PC-3 (cell line): ENCODE data around the gene FGFBP3. TPM values are rescaled to one million over a fixed set of nuclear protein-coding genes. Genes with fewer than 3 reads are reported as not detected.

ENCODE experiments used
- ATAC-seq: fragments of 200-7000 bp; cut with Tn5 transposase; 2 replicates; pipeline ENCODE4 v1.9.1; 2020; ENCODE audit warnings: mild to moderate bottlenecking, moderate library complexity
- BruUV-seq: library from RNA; stranded (reverse); fragments of 400-500 nt; replicated peaks from 2 replicates; lab custom pipeline; 2021; lab: Mats Ljungman, UMichigan
- CTCF ChIA-PET: fragments of 300-600 bp; sonication (Branson Sonifier 250); formaldehyde crosslinking; loops from one replicate; lab custom pipeline; 2022; ENCODE audit warnings: antibody characterized with exemption; lab: Charles Lee
- POLR2A ChIA-PET: fragments of 300-600 bp; sonication (Branson Sonifier 250); formaldehyde crosslinking; loops from one replicate; lab custom pipeline; 2022; ENCODE audit warnings: antibody characterized with exemption; ENCODE audit not compliant: unreplicated experiment; lab: Charles Lee
- DNase-seq: peaks from one replicate; pipeline ENCODE4 v3.0.0-alpha.2; 2015
- H2AFZ ChIP-seq: fragments of 300-600 bp; sonication (generic); 2 replicates; pipeline ENCODE4 v1.6.0; 2016; ENCODE audit warnings: antibody characterized with exemption, low read length
- H3F3A ChIP-seq: fragments of 300-600 bp; sonication (generic); one replicate; pipeline ENCODE4 v1.6.0; 2017; ENCODE audit warnings: antibody characterized with exemption, low read length, control low read depth, mild to moderate bottlenecking; ENCODE audit not compliant: unreplicated experiment
- H3K27ac ChIP-seq: fragments of 300-600 bp; sonication (generic); 2 replicates; pipeline ENCODE4 v1.5.1; 2016; ENCODE audit warnings: mild to moderate bottlenecking, low read length
- H3K27me3 ChIP-seq: fragments of 300-600 bp; sonication (generic); 2 replicates; pipeline ENCODE4 v1.6.1; 2016; ENCODE audit warnings: low read length, mixed read lengths
- H3K36me3 ChIP-seq: fragments of 300-600 bp; sonication (generic); 2 replicates; pipeline ENCODE4 v1.6.1; 2016; ENCODE audit warnings: low read depth, mixed run types, low read length, mixed read lengths
- H3K4me1 ChIP-seq: fragments of 300-600 bp; sonication (generic); 2 replicates; pipeline ENCODE4 v1.5.1; 2016; ENCODE audit warnings: low read length; ENCODE audit not compliant: insufficient read depth
- H3K4me2 ChIP-seq: fragments of 300-600 bp; sonication (generic); 2 replicates; pipeline ENCODE4 v1.6.0; 2016; ENCODE audit warnings: low read length
- H3K4me3 ChIP-seq: fragments of 300-600 bp; sonication (generic); 2 replicates; pipeline ENCODE4 v1.5.1; 2016; ENCODE audit warnings: mild to moderate bottlenecking, low read length, mixed read lengths
- H3K79me2 ChIP-seq: fragments of 300-600 bp; sonication (generic); 2 replicates; pipeline ENCODE4 v1.6.1; 2017; ENCODE audit warnings: low read length, mixed read lengths
- H3K9ac ChIP-seq: fragments of 300-600 bp; sonication (generic); 2 replicates; pipeline ENCODE4 v1.6.0; 2016; ENCODE audit warnings: mild to moderate bottlenecking, low read length
- H3K9me2 ChIP-seq: fragments of 300-600 bp; sonication (generic); replicated peaks from 2 replicates; pipeline ENCODE4 v1.6.1; 2016; ENCODE audit warnings: mixed run types, low read length, mixed read lengths
- H3K9me3 ChIP-seq: fragments of 300-600 bp; sonication (generic); 2 replicates; pipeline ENCODE4 v1.6.1; 2016; ENCODE audit warnings: low read length, mixed read lengths
- H4K20me1 ChIP-seq: fragments of 300-600 bp; sonication (generic); 2 replicates; pipeline ENCODE4 v1.6.1; 2016; ENCODE audit warnings: low read length, mixed read lengths
- EZH2 ChIP-seq: fragments of 300-600 bp; sonication (generic); IDR thresholded peaks from one replicate; pipeline ENCODE4 v1.6.1; 2017; ENCODE audit warnings: antibody characterized with exemption, mild to moderate bottlenecking, low read length; ENCODE audit not compliant: unreplicated experiment
- EZH2phosphoT487 ChIP-seq: fragments of 300-600 bp; sonication (generic); IDR thresholded peaks from 2 replicates; pipeline ENCODE4 v1.6.1; 2018; ENCODE audit warnings: mild to moderate bottlenecking, antibody characterized with exemption, low read length, borderline replicate concordance
- intact Hi-C: fragments of 100-400 bp; cut with micrococcal nuclease; formaldehyde crosslinking; loops from 2 replicates; pipeline ENCODE4 v1.9.0; 2023
- total RNA-seq: library from RNA; depleted of rRNA; stranded (reverse); fragments of >200 nt; gene quantifications from 2 replicates; pipeline ENCODE4 v1.2.3, GENCODE V29; 2014
- TF ChIP-seq, protein P1 (sequence below): fragments of 300-600 bp; sonication (generic); conservative IDR thresholded peaks from 2 replicates; pipeline ENCODE4 v1.5.1; 2017; ENCODE audit warnings: antibody characterized with exemption, low read depth, mild to moderate bottlenecking, low read length

FGFBP3 gene
- total RNA-seq, 1 experiment from 2014 or later: 1.2 TPM

DNA sequence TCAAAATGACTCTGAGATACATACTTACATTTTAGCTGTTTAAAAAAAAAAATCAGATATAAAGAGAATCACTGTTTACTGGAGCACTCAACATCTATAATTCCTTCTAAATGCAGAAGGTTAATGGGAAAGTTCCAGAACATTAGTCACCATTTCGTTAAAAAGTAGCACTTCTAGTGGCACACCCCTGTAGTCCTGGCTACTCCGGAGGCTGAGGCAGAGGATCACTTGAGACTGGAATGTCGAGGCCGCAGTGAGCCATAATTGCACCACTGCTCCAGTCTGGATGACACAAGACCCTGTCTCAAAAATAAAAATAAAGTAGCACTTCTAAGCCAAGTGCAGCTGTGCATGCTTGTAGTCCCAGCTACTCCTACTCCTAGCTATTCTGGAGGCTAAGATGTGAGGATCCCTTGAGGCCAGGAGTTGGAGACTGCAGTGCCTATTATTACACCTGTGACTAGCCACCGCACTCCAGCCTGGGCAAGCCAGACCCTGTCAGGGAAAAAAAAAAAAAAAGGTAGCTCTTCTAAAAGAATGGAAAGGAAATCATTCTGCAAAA, 2.2 kb downstream of the FGFBP3 start:
- Histone ChIP-seq H4K20me1 (no peaks in the 10 kb centered on the region), H3K9me3 (no peaks in the 10 kb centered on the region), H3K9me2 (no peaks in the 10 kb centered on the region), H3K4me2 (peak overlapping the region; percentile 98), H3K4me1 (peaks cover 23% of the 10 kb centered on the region), H2AFZ (no peak overlapping the region), H3K9ac (no peak overlapping the region), H3K36me3 (no peaks in the 10 kb centered on the region), H3K27me3 (no peaks in the 10 kb centered on the region), H3F3A (no peaks in the 10 kb centered on the region), H3K4me3 (peak overlapping the region; percentile 90; the same call in 1 of the 2 replicates), H3K79me2 (0 out of 2 replicates have a peak, but pooled peaks cover 3% of the 10 kb centered on the region), H3K27ac (no peak overlapping the region)
- ATAC-seq (no peak), DNase-seq (no peak)
- TF ChIP-seq, protein P1, sequence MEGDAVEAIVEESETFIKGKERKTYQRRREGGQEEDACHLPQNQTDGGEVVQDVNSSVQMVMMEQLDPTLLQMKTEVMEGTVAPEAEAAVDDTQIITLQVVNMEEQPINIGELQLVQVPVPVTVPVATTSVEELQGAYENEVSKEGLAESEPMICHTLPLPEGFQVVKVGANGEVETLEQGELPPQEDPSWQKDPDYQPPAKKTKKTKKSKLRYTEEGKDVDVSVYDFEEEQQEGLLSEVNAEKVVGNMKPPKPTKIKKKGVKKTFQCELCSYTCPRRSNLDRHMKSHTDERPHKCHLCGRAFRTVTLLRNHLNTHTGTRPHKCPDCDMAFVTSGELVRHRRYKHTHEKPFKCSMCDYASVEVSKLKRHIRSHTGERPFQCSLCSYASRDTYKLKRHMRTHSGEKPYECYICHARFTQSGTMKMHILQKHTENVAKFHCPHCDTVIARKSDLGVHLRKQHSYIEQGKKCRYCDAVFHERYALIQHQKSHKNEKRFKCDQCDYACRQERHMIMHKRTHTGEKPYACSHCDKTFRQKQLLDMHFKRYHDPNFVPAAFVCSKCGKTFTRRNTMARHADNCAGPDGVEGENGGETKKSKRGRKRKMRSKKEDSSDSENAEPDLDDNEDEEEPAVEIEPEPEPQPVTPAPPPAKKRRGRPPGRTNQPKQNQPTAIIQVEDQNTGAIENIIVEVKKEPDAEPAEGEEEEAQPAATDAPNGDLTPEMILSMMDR: no peak
- TF ChIP-seq EZH2: no peak
- TF ChIP-seq EZH2phosphoT487: no peak
- intact Hi-C loops: no loop called here
- CTCF ChIA-PET: interaction anchor here (1.6 kb wide), 1 partner anchor 43 kb away, joined by 4 read pairs; no protein-coding TSS in a partner anchor
- no TSS peak for BruUV-seq
- POLR2A ChIA-PET: interaction anchor here (0.6 kb wide), 1 partner anchor 223 kb away, joined by 3 read pairs; no protein-coding TSS in a partner anchor

DNA sequence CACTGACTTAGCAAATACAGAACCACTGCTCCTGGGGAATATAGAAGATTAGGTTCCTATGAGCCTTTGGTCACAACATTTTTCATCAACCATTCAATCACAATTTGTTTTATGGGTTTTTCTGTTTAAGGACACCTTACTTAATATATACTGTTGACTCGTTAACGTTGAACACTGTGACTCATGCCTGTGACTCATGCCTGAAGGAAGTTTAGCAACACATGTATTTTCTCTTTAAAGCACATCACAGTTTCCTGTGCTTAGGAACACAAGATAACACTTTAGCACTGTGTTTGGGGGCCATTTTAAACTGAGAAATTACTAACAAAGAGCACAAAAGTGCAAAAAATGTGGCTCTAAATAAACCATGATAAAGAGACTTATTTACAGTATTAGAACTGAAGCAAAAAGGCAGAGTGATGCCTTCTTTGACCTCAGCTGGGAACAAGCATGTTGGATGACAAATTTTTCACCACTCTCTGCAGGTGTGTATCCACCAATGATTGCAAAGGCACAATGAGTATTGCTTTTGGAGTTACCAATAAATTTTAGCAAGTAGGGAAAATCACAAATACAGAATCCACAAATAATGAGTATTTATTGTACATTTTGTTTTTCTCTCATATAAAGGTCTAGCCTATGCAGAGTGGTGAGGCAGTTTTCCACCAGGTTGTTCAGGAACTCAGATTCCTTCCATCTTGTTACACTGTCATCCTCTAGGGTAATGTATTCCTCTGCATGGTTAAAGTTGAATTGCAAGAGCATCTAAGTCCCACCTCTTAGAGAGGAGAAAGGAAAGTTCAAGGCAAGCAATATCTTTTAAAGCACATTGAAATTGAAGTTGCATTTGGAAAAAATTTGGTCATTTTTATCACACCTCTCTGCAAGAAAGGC, 7.3 kb downstream of the FGFBP3 start:
- CTCF ChIA-PET: no interaction called here
- Histone ChIP-seq H2AFZ (peak overlapping the region; percentile 44), H3K4me3 (no peak overlapping the region), H3K9me3 (no peaks in the 10 kb centered on the region), H3K27me3 (no peaks in the 10 kb centered on the region), H3K36me3 (no peaks in the 10 kb centered on the region), H3K9me2 (no peaks in the 10 kb centered on the region), H3K9ac (no peak overlapping the region), H3F3A (no peaks in the 10 kb centered on the region), H3K4me1 (peaks cover 18% of the 10 kb centered on the region), H3K79me2 (no peaks in the 10 kb centered on the region), H3K4me2 (peak overlapping the region; percentile 45), H4K20me1 (no peaks in the 10 kb centered on the region), H3K27ac (peak overlapping the region; percentile 48)
- POLR2A ChIA-PET: no interaction called here
- ATAC-seq: peak; percentile 99
- BruUV-seq: no TSS peak
- peak; percentile 93 for DNase-seq
- intact Hi-C loops: no loop called here
- TF ChIP-seq EZH2phosphoT487: no peak
- TF ChIP-seq, protein P1: no peak
- no peak for TF ChIP-seq EZH2
